ENCODE data around the gene AIFM2. TPM values are rescaled to one million over a fixed set of nuclear protein-coding genes. Genes with fewer than 3 reads are reported as not detected.
A peak's percentile ranks its signal among the peaks of the same experiment; 100 is the strongest.

Gene AIFM2
- total RNA-seq, 1 donor from 2014 or later: 5.8 TPM

DNA sequence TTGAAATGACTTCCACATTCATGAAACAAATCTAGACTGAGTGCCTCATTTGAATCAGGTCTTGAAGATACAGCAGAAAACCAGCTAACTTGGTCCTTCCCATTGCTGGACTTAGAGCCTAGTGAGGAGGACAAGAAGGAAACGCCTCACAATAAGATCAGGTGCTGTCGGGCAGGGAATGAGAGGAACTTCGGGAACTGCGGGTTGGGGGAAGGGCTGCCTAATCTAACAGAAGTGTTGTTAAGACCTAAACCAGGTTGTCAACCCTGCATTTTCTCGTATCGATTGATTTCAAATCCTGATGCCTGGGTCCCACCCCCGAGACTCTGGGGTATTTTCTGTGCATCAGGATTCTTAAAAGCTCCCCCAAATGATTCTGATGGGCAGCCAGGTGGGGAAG lies 53.7 kb downstream of the AIFM2 start:
- DNase-seq (ENCODE audit: extremely low spot score, unreplicated experiment): peak; percentile 62
- TF ChIP-seq, protein P1, sequence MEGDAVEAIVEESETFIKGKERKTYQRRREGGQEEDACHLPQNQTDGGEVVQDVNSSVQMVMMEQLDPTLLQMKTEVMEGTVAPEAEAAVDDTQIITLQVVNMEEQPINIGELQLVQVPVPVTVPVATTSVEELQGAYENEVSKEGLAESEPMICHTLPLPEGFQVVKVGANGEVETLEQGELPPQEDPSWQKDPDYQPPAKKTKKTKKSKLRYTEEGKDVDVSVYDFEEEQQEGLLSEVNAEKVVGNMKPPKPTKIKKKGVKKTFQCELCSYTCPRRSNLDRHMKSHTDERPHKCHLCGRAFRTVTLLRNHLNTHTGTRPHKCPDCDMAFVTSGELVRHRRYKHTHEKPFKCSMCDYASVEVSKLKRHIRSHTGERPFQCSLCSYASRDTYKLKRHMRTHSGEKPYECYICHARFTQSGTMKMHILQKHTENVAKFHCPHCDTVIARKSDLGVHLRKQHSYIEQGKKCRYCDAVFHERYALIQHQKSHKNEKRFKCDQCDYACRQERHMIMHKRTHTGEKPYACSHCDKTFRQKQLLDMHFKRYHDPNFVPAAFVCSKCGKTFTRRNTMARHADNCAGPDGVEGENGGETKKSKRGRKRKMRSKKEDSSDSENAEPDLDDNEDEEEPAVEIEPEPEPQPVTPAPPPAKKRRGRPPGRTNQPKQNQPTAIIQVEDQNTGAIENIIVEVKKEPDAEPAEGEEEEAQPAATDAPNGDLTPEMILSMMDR (conservative IDR thresholded peaks at IDR 0.05): no peak
- Mint-ChIP-seq H3K27ac (no peak overlapping the region), H3K27me3 (no peaks in the 10 kb centered on the region), H3K4me3 (no peak overlapping the region), H3K4me1 (ENCODE audit: unreplicated experiment) (peaks cover 12% of the 10 kb centered on the region), H3K9me3 (no peaks in the 10 kb centered on the region), H3K36me3 (peaks cover 54% of the 10 kb centered on the region)

DNA sequence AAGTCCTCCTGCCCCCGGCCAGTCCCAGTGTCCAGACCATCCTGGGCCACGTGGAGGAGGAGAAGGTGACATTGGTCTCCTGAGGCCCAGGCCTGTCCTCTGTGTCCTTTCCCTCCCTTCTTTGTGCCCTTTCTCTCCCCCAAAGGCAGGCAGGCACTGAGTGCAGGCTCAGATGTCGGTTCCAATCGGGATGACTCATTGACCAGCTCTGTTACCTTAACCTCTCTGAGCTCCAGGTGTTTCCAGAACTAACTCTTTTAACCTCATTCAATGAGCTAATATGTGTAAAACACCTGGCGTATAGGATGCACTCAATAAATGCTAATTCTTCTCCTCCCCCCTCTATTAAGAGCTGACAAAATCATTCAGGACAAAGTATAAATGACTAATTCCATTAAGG lies 54.3 kb downstream of the AIFM2 start:
- H3K4me1 Mint-ChIP-seq (ENCODE audit: unreplicated experiment): peaks cover 13% of the 10 kb centered on the region
- no peak for DNase-seq (ENCODE audit: extremely low spot score, unreplicated experiment)
- H3K9me3 Mint-ChIP-seq: no peaks in the 10 kb centered on the region
- no peaks in the 10 kb centered on the region for H3K27me3 Mint-ChIP-seq
- TF ChIP-seq, protein P1 (conservative IDR thresholded peaks at IDR 0.05): no peak
- no peak overlapping the region for H3K4me3 Mint-ChIP-seq
- no peak overlapping the region for H3K27ac Mint-ChIP-seq
- H3K36me3 Mint-ChIP-seq: peaks cover 49% of the 10 kb centered on the region

DNA sequence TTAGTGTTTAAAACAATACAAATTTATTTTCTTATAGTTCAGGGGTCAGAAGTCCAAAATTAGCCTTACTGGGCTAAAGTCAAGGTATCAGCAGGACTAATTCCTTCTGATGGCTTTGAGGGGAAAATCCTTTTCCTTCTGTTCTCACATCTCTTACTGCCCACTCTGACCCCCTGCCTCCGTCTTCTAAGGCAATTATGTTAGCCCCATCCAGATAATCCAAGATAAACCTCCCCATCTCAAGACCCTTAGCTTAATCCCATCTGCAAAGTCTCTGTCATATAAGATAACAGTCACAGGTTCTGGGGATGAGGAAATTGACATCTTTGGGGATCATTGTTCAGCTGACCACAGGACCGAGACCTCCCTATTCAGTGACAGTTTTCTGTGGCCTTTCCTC lies 57.7 kb downstream of the AIFM2 start:
- Mint-ChIP-seq H3K4me3 (no peak overlapping the region), H3K36me3 (peaks cover 34% of the 10 kb centered on the region), H3K27ac (no peak overlapping the region), H3K4me1 (ENCODE audit: unreplicated experiment) (peaks cover 16% of the 10 kb centered on the region), H3K27me3 (no peaks in the 10 kb centered on the region), H3K9me3 (no peaks in the 10 kb centered on the region)
- DNase-seq (ENCODE audit: extremely low spot score, unreplicated experiment): no peak
- TF ChIP-seq, protein P1 (conservative IDR thresholded peaks at IDR 0.05): no peak

DNA sequence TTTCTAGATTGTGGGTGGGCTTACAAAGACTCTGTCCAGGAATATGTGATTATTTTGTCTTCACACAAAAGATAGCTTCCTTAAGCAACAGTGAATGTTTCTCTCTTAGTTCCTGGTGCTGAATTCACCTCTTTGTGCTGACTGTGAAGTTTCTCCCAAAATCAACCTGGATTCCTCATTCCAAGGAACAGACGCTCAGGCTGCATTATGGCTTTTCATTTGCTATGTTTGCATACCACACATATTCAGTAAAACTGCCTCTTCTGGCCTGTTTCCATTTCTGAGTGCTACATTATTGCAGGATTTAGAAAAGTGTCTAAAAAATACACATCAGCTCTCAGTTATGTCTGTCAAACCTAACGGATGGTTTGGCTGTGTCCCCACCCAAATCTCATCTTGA lies 58.5 kb downstream of the AIFM2 start:
- no peaks in the 10 kb centered on the region for H3K9me3 Mint-ChIP-seq
- no peak for DNase-seq (ENCODE audit: extremely low spot score, unreplicated experiment)
- TF ChIP-seq, protein P1 (conservative IDR thresholded peaks at IDR 0.05): no peak
- H3K4me3 Mint-ChIP-seq: no peak overlapping the region
- no peaks in the 10 kb centered on the region for H3K27me3 Mint-ChIP-seq
- H3K4me1 Mint-ChIP-seq (ENCODE audit: unreplicated experiment): peaks cover 19% of the 10 kb centered on the region
- no peak overlapping the region for H3K27ac Mint-ChIP-seq
- peaks cover 27% of the 10 kb centered on the region for H3K36me3 Mint-ChIP-seq

DNA sequence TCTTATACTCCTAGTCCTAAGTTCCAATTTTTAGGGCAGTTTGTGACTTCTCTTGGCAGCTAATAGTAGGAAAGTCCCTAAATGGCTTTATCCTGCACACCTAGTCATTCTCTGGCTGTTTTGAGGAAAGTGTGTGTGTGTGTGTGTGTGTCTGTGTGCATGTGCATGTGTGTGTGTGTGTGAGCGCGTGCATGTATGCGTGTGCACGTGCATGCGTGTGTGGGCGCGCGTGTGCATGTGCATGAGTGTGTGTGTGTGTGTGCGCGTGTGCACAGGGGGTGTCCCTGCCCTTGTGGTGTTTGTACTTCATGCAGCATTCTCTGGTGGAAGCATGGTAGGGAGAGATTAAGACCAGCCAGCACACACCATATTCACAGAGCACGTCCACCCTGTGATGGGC lies 61.8 kb downstream of the AIFM2 start:
- TF ChIP-seq, protein P1 (conservative IDR thresholded peaks at IDR 0.05): no peak
- no peak overlapping the region for H3K4me3 Mint-ChIP-seq
- H3K27me3 Mint-ChIP-seq: no peaks in the 10 kb centered on the region
- peaks cover 19% of the 10 kb centered on the region for H3K4me1 Mint-ChIP-seq (ENCODE audit: unreplicated experiment)
- no peak for DNase-seq (ENCODE audit: extremely low spot score, unreplicated experiment)
- peaks cover 15% of the 10 kb centered on the region for H3K36me3 Mint-ChIP-seq
- H3K27ac Mint-ChIP-seq: no peak overlapping the region
- no peaks in the 10 kb centered on the region for H3K9me3 Mint-ChIP-seq

DNA sequence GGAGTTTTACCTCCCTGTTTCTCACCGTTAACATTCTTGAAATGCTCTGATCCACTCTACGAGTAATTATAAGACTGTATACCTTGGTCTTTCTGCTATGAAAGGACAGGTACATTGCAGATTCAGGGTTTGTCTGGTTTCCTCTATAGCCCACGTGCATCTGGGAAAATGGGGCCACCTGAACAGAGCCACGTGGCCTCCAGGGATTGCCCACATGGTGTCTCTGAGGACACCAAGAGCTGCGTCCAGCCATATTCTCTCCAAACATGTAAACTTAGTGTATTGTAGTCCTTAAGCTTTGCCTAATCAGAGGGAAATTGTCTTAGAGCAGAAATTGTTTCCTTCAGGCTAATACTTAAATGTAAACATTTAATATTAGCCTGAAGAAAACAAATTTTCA lies 63.3 kb downstream of the AIFM2 start:
- peaks cover 28% of the 10 kb centered on the region for H3K36me3 Mint-ChIP-seq
- H3K4me1 Mint-ChIP-seq (ENCODE audit: unreplicated experiment): peaks cover 19% of the 10 kb centered on the region
- H3K4me3 Mint-ChIP-seq: no peak overlapping the region
- peaks cover 4% of the 10 kb centered on the region for H3K9me3 Mint-ChIP-seq
- H3K27me3 Mint-ChIP-seq: no peaks in the 10 kb centered on the region
- DNase-seq (ENCODE audit: extremely low spot score, unreplicated experiment): no peak
- H3K27ac Mint-ChIP-seq: no peak overlapping the region
- TF ChIP-seq, protein P1 (conservative IDR thresholded peaks at IDR 0.05): no peak

Measured in type B pancreatic cell (in vitro differentiated cells).